Measurements from ENCODE around the gene SDE2.
"Not testable (repeated sequence)": the region's sequence is repeated elsewhere in the genome, so short reads cannot be mapped to it uniquely, and the experiment has no call there.

Gene SDE2

GRCh38 chr1:225941187-225941941 lies 57.8 kb downstream of the SDE2 start, which contains the start of gene LEFTY2:
LEFTY2 (minus strand) TSS chr1:225941220; CDS start chr1:225941140, 80 bp downstream.
- no peak for DNase-seq

DNA sequence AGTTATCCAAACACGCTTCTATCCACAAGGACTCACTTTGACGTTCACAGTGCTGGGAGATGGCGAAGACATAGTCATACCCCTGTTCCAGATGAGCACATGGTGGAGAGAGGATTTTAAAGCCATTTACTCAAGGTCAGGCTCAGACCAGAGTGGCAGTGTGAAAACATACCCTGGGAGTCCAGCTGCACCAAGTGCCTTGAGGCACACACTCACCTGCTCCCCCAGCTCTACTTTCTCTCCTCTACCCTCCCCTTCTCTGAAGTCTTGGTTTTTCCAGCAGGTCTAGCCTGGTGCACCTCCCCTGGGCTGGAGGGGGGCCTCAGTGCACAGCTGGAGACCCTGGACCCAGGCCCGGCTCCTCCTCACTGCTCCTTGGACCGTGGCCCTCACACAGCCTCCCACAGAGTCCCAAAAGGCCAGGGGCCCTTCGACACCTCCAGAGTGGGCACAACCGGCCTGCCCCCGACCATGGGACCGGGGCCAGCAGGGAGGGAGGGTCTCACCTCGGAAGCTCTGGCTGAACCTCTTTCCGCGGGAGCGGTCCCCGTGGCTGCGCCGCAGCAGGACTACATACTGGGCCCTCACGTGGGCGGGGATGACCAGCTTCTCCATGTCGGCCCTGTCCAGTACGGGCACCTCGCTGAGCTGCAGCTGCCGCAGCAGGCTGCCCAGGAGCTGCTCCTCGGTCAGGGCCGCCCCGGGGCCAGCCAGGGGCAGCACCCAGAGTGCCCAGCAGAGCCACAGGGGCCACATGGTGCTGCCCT lies 58.6 kb downstream of the SDE2 start:
- DNase-seq = no peak

DNA sequence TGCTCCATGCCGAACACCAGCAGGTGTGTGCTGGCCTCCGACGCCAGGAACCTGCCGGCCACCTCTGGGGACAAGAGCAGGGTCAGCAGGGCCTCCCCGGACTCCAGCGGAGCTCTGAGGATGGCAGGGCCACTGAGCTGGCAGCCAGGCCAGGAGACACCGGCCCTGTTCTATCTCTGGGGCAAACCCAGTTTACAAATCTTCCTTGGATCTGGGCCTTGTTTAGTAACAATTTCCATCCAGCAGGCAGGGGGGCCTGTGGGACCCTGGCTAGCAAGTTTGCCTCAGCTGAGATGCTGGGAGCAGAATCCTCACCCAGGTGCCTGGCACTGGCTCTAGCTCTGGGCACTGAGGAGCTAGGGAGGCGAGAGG lies 59.2 kb downstream of the SDE2 start:
- not testable (repeated sequence) for DNase-seq

DNA sequence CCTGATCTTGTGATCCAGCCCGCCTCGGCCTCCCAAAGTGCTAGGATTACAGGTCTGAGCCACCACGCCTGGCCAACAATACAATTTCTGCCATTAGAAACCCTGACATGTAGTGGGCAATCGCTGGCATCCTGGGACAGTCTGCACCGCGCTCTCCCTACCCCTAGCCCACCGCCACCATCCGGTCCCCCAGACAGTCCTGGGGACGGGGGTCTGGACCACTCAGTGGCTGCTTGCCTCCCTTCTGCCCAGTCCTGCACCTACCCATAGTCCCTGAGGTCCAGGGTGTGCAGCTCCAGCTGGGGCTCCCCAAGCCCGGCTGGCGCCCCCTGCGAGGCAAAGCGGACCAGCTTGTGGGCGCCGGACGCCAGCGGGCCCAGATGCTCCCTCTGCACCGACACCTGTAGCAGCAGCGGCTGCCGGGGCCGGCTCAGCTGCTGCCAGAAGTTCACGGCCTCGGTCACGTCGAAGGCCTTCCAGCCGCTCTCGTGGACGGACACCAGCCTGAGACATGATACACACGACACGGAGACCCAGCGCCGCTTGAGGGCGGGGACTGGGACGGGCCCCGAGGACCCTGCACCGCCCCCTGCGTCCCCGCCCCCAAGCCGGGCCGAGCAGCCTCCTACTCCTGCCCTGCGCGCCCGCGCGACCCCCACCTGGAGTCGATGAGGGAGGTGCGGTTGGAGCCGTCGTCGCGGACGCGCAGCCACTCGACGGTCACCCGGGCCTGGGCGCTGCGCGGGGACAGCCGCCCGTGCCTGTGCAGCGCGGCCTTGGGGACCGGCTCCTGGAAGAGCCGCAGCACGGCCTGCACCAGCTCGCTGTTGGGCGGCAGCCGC lies 59.8 kb downstream of the SDE2 start:
- not testable (repeated sequence) for DNase-seq

DNA sequence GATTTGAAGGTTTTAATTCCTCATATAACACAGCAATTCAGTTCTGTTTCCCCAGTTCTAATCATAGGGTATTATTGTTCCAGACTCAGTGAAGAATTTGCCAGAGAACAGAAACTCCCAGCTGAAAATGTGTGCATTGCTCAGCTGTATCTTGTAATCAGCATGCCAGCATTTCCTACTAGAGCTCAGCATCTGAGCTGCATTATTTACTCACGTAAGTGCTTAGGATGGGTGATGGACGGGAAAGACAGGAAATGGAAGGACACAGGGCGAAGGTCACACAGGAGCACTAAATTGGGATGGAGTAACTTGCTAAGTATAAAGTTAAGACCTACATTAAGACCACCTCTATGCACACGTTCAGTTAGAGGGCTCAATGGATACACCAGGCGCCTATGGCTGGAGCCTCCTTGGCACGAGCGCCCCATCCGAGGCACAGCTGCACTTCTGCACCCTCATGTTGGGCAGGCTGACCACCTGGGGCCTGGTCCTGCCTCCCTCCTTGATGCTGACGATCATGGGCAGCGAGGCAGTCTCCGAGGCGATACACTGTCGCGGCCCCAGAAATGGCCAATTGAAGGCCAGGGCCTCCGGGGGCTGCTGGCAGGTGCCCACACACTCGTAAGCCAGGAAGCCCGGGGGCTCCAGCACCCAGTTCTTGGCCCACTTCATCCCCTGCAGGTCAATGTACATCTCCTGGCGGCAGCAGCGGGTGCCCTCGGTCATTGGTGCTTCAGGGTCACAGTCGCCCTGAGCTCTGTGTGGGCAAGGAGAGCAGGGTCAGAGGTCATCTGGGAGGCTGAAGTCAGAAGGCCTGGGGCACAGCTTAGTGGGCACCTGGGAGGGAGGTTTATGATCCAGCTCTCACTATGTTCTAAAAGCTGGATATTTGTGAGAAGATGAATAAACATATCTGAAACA lies 61.8 kb downstream of the SDE2 start:
- DNase-seq = no peak

- no peak for DNase-seq
Measured at GRCh38 chr1:225936523-225936922, 62.6 kb downstream of the SDE2 start.

DNA sequence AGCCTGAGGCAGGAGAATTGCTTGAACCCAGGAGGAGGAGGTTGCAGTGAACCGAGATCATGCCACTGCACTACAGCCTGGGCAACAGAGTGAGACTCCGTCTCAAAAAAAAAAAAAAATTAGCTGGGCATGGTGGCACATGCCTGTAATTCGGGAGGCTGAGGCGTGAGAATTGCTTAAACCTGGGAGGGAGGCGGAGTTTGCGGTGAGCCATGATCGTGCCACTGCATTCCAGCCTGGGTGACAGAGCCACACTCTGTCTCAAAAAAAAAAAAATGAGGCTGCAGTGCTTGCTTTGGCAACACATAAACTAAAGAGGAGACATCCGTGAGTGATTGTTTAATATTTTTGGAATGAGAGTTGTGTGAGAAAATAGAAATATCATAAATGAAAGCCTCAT lies 63.1 kb downstream of the SDE2 start:
- DNase-seq = not testable (repeated sequence)

DNA sequence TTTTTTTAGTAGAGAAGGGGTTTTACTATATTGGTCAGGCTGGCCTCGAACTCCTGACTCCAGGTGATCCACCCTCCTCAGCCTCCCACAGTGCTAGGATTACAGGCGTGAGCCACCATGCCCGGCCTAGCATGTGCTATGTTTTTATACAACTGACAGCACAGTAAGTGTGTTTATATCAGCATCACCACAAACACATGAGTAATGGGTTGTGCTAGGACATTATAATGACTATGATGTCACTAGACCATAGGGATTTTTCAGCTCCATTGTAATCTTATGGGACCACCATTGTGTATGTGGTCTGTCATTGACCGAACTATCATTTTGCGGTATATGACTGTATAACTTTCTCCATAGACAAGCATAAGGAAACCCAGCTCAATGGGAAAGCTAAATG lies 64.4 kb downstream of the SDE2 start:
- no peak for DNase-seq

- DNase-seq = no peak
Measured at GRCh38 chr1:225933072-225933471, 66.1 kb downstream of the SDE2 start.

Data from hematopoietic multipotent progenitor cell treated with erythropoietin and hydrocortisone succinate and interleukin-3 and kit ligand, for 6 days (in vitro differentiated cells).